NT2/D1 (cell line): ENCODE results near the gene MYO1A.
"Not testable (repeated sequence)": the region's sequence is repeated elsewhere in the genome, so short reads cannot be mapped to it uniquely, and the experiment has no call there.

Experiments
- DNase-seq: peaks from one replicate; pipeline ENCODE4 v3.0.0-alpha.2; 2011; ENCODE audit warnings: low read depth, low spot score
- H3K27me3 ChIP-seq: 2 replicates; pipeline ENCODE4 v1.6.0; 2011; ENCODE audit warnings: mild to moderate bottlenecking; ENCODE audit not compliant: insufficient read length, insufficient read depth
- H3K36me3 ChIP-seq: 2 replicates; pipeline ENCODE4 v1.6.1; 2011; ENCODE audit warnings: mild to moderate bottlenecking, low read length, mixed read lengths; ENCODE audit not compliant: insufficient read depth, insufficient read length
- H3K4me1 ChIP-seq: 2 replicates; pipeline ENCODE4 v1.5.1; 2011; ENCODE audit not compliant: insufficient read depth, insufficient read length
- H3K4me3 ChIP-seq: 2 replicates; pipeline ENCODE4 v1.5.1; 2011; ENCODE audit warnings: low read depth; ENCODE audit not compliant: insufficient read length
- H3K9ac ChIP-seq: 2 replicates; pipeline ENCODE4 v1.6.0; 2011; ENCODE audit warnings: low read depth; ENCODE audit not compliant: insufficient read length
- H3K9me3 ChIP-seq: 2 replicates; pipeline ENCODE4 v1.5.1; 2011; ENCODE audit warnings: mild to moderate bottlenecking, low read length; ENCODE audit not compliant: insufficient read depth
- SUZ12 ChIP-seq: IDR thresholded peaks from 2 replicates; pipeline ENCODE4 v1.6.1; 2011; ENCODE audit not compliant: insufficient read length, insufficient read depth; ENCODE audit errors: extremely low read depth
- YY1 ChIP-seq: IDR thresholded peaks from 2 replicates; pipeline ENCODE4 v1.6.1; 2011; ENCODE audit not compliant: insufficient read length, insufficient read depth
- ZNF274 ChIP-seq: IDR thresholded peaks from 2 replicates; pipeline ENCODE4 v1.6.1; 2011; ENCODE audit warnings: mild to moderate bottlenecking, low read depth, low read length

MYO1A gene

GRCh38 chr12:57066245-57066644 is 16.3 kb upstream of the MYO1A start:
- Histone ChIP-seq H3K9me3 (no peaks in the 10 kb centered on the region), H3K4me1 (no peaks in the 10 kb centered on the region), H3K36me3 (peaks cover 77% of the 10 kb centered on the region), H3K27me3 (no peaks in the 10 kb centered on the region), H3K9ac (no peak overlapping the region), H3K4me3 (no peak overlapping the region)
- DNase-seq: no peak
- TF ChIP-seq YY1 (no peak), SUZ12 (no peak), ZNF274 (no peak)

DNA sequence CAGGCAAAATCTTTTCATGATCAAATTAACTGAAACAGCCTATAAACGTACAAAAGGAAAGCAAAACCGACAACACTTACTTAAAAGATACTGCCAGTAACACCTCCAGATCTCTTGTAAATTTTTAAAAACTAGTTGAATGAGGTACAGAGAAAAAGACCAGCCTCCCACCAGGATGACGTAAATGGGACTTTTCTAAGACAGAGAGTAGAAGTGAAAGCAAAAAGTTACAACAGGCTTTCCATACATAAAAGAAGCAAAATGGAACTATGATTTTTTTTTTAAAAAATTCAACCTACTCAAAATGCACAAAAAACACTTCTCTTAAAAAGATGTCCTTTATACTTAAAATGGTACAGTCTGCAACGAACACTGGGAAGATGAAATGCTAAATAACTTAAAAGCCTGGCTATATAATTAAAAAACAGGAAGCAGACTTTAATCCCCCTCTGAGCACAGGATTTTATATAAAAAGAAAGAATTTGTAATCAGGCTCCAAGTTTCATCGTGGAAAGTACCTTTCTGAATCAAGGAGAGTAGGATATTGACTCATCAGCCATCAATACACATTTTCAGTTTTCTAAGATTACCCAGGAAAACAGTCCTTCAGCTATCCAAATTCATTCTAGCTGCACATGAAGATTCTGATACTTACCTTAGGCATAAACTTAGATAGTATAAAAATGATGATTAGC is 14.2 kb upstream of the MYO1A start:
- Histone ChIP-seq H3K4me3 (no peak overlapping the region), H3K4me1 (no peaks in the 10 kb centered on the region), H3K9ac (no peak overlapping the region), H3K27me3 (no peaks in the 10 kb centered on the region), H3K36me3 (peaks cover 75% of the 10 kb centered on the region), H3K9me3 (no peaks in the 10 kb centered on the region)
- no peak for TF ChIP-seq SUZ12
- no peak for TF ChIP-seq YY1
- no peak for TF ChIP-seq ZNF274
- no peak for DNase-seq

DNA sequence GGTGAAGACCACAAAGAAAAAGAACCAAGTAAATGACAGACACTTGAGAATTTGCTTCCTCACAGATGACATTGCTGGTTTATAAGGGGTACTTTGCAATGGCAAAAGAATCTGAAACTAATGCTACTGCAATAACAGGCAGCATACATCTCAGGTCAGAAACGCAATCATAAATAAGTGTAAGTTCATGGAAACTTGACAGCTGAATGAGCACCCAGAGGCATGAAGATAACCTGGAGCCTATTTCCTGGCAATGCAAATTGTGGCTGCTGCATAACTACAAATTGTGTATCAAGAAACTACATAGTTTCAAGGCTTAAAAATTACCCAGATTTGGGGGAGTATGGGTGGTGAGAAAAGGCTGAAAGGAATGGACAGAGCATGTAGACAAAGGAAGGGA is 8.5 kb upstream of the MYO1A start:
- no peak overlapping the region for H3K9ac ChIP-seq
- no peaks in the 10 kb centered on the region for H3K27me3 ChIP-seq
- peaks cover 67% of the 10 kb centered on the region for H3K36me3 ChIP-seq
- no peaks in the 10 kb centered on the region for H3K4me1 ChIP-seq
- DNase-seq: no peak
- no peaks in the 10 kb centered on the region for H3K9me3 ChIP-seq
- no peak for TF ChIP-seq ZNF274
- no peak for TF ChIP-seq SUZ12
- TF ChIP-seq YY1: no peak
- H3K4me3 ChIP-seq: no peak overlapping the region

- no peak for DNase-seq
- Histone ChIP-seq H3K4me1 (no peaks in the 10 kb centered on the region), H3K27me3 (no peaks in the 10 kb centered on the region), H3K36me3 (peaks cover 58% of the 10 kb centered on the region), H3K9ac (no peak overlapping the region), H3K4me3 (no peak overlapping the region), H3K9me3 (no peaks in the 10 kb centered on the region)
- TF ChIP-seq SUZ12 (no peak), YY1 (no peak)
Observed at GRCh38 chr12:57057067-57057751, 7.3 kb upstream of the MYO1A start.

DNA sequence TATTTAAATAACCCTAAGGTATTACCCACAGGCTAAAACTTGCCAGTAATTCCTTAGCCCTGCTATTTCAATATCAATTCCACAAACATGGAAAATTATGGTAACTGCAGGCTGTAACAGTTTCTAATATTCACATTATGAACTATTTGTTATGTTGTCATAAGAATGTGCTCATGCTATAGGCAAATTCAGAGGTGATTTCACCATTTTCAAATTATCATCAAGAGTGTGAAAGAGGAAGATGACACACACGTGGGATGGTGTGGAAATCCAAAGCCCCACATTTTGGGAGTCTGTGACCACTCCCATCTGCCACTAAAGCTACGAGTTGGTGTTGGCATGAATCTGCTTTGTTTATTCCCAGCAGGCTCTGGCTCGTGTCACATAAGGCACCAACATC is 5.9 kb upstream of the MYO1A start:
- peaks cover 50% of the 10 kb centered on the region for H3K36me3 ChIP-seq
- DNase-seq: no peak
- no peak overlapping the region for H3K9ac ChIP-seq
- no peak for TF ChIP-seq SUZ12
- no peak for TF ChIP-seq ZNF274
- no peak for TF ChIP-seq YY1
- H3K27me3 ChIP-seq: no peaks in the 10 kb centered on the region
- H3K4me1 ChIP-seq: no peaks in the 10 kb centered on the region
- H3K4me3 ChIP-seq: no peak overlapping the region
- H3K9me3 ChIP-seq: no peaks in the 10 kb centered on the region

- H3K36me3 ChIP-seq: peaks cover 31% of the 10 kb centered on the region
- H3K9ac ChIP-seq, H3K4me3 ChIP-seq, DNase-seq, H3K27me3 ChIP-seq, H3K9me3 ChIP-seq, H3K4me1 ChIP-seq: not testable (repeated sequence)
Observed at GRCh38 chr12:57053901-57054300, 4.0 kb upstream of the MYO1A start.

- H3K9me3 ChIP-seq, H3K4me3 ChIP-seq, H3K9ac ChIP-seq, H3K27me3 ChIP-seq, H3K4me1 ChIP-seq, DNase-seq: not testable (repeated sequence)
- H3K36me3 ChIP-seq: peaks cover 23% of the 10 kb centered on the region
Observed at GRCh38 chr12:57053146-57053545, 3.2 kb upstream of the MYO1A start.
